Gastroesophageal sphincter (tissue), 4 donors: ENCODE results near the gene SMARCA5. TPM values are rescaled to one million over a fixed set of nuclear protein-coding genes. Genes with fewer than 3 reads are reported as not detected.

ENCODE experiments used
- ATAC-seq: fragments of 150-250 bp; one replicate; pipeline ENCODE4 v1.9.1; 2016; ENCODE audit warnings: mild to moderate bottlenecking, moderate library complexity
- H3K27ac ChIP-seq, 4 donors: fragments of 200-600 bp; sonication (generic) in 3 of 4; 1 replicate in 3 of 4; 2 replicates in 1 of 4; pipeline ENCODE4 v1.5.1; 2016 to 2019
- H3K27me3 ChIP-seq: fragments of 200-600 bp; sonication (generic); one replicate; pipeline ENCODE4 v1.5.1; 2019
- H3K36me3 ChIP-seq, 2 donors: fragments of 200-600 bp; sonication (generic); one replicate each; pipeline ENCODE4 v1.5.1; 2019; ENCODE audit warnings: control low read depth in 1 of 2
- H3K4me1 ChIP-seq, 3 donors: fragments of 200-600 bp; sonication (generic); 1 replicate in 2 of 3; 2 replicates in 1 of 3; pipeline ENCODE4 v1.5.1; 2016 to 2019; ENCODE audit warnings: control low read depth in 2 of 3
- H3K4me3 ChIP-seq, 2 donors: fragments of 200-600 bp; sonication (generic); one replicate each; pipeline ENCODE4 v1.5.1; 2019; ENCODE audit warnings: mild to moderate bottlenecking in 1 of 2, moderate library complexity in 1 of 2
- H3K9me3 ChIP-seq, 3 donors: fragments of 200-600 bp; sonication (generic); one replicate each; pipeline ENCODE4 v1.5.1; 2017 to 2019; ENCODE audit warnings: control low read depth in 2 of 3
- CTCF ChIP-seq, 4 experiments: fragments of 200-600 bp in 2 of 4; fragments of 450-650 bp in 2 of 4; sonication (generic) in 1 of 4; IDR thresholded peaks; one replicate each; pipeline ENCODE4 v1.5.1; 2017 to 2019; ENCODE audit warnings: antibody characterized with exemption in 4 of 4, mild to moderate bottlenecking in 2 of 4, moderate library complexity in 2 of 4
- EP300 ChIP-seq: sonication (generic); formaldehyde crosslinking; IDR thresholded peaks from one replicate; pipeline ENCODE4 v1.6.1; 2017; ENCODE audit warnings: antibody characterized with exemption, mild to moderate bottlenecking
- POLR2A ChIP-seq, 2 donors: fragments of 450-650 bp; IDR thresholded peaks; one replicate each; pipeline ENCODE4 v1.6.1; 2017; ENCODE audit warnings: antibody characterized with exemption in 2 of 2, mild to moderate bottlenecking in 2 of 2, moderate library complexity in 1 of 2
- POLR2AphosphoS5 ChIP-seq: sonication (generic); formaldehyde crosslinking; IDR thresholded peaks from one replicate; pipeline ENCODE4 v1.6.1; 2017; ENCODE audit warnings: antibody characterized with exemption
- WGBS, 2 donors: methylation state at CpG; one replicate each; pipeline ENCODE4 v1.1.5; 2018; ENCODE audit warnings: low coverage in 1 of 2; 5-methylcytosine and 5-hydroxymethylcytosine counted together
- total RNA-seq, 4 donors: library from RNA; depleted of rRNA; stranded (reverse); fragments of >200 nt; gene quantifications; one replicate each; pipeline ENCODE4 v1.1.0, GENCODE V29; 2016

Gene SMARCA5
- total RNA-seq, 4 donors from 2014 or later = 43.2 to 52.6 (median 48.8) TPM

DNA sequence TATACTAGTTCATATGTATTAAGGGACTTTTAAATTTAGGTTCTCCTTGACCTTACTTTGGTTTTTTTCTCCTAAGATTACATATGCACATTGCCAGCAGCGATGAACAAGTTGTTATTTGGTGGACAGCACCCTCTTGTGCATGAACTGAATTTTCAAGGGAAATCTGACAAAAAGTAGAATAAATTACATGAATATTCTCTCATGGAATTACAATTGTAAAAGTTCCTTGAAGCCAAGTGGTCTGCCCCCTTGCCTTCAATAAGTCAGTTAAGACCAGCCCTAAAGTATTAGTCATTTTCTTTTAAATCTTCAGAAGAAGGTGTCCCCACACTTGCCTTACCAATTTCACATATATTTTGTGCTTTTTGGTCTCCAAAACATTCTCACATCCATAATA is 30.7 kb upstream of the SMARCA5 start:
- WGBS, 2 donors = 0% methylated on average over 1 of the region's 1 CpG
- TF ChIP-seq CTCF (IDR thresholded peaks at IDR 0.05) = peak; percentile 41 to 77 (median 72)
- no peak for TF ChIP-seq POLR2A (IDR thresholded peaks at IDR 0.05)
- TF ChIP-seq POLR2AphosphoS5 = peak; percentile 55
- TF ChIP-seq EP300 = no peak
- Histone ChIP-seq H3K9me3 (no peaks in the 10 kb centered on the region), H3K36me3 (no peaks in the 10 kb centered on the region), H3K4me1 (peaks cover 0 to 26% (median 0%) of the 10 kb centered on the region in 3 donors), H3K27ac (no peak overlapping the region), H3K4me3 (no peak overlapping the region), H3K27me3 (no peaks in the 10 kb centered on the region)
- peak; percentile 39 for ATAC-seq

- Histone ChIP-seq H3K27ac (no peak overlapping the region), H3K27me3 (no peaks in the 10 kb centered on the region), H3K4me3 (no peak overlapping the region), H3K9me3 (no peaks in the 10 kb centered on the region), H3K36me3 (no peaks in the 10 kb centered on the region), H3K4me1 (peaks cover 0 to 21% (median 0%) of the 10 kb centered on the region in 3 donors)
- no peak for ATAC-seq
- no peak for TF ChIP-seq CTCF (IDR thresholded peaks at IDR 0.05)
- TF ChIP-seq EP300 = no peak
- no peak for TF ChIP-seq POLR2AphosphoS5
- TF ChIP-seq POLR2A (IDR thresholded peaks at IDR 0.05) = no peak
- WGBS, 2 donors = 82 to 100% methylated on average over 1 of the region's 1 CpG
Observed at GRCh38 chr4:143486314-143486713, 27.2 kb upstream of the SMARCA5 start.

GRCh38 chr4:143488687-143489086 is 24.8 kb upstream of the SMARCA5 start:
- 100% methylated on average over 1 of the region's 3 CpGs; no CpG with 5 or more reads in 1 of the 2 donors for WGBS, 2 donors
- Histone ChIP-seq H3K4me1 (peaks cover 0 to 7% (median 0%) of the 10 kb centered on the region in 3 donors), H3K9me3 (no peaks in the 10 kb centered on the region), H3K36me3 (no peaks in the 10 kb centered on the region), H3K4me3 (no peak overlapping the region), H3K27me3 (no peaks in the 10 kb centered on the region), H3K27ac (no peak overlapping the region)
- no peak for TF ChIP-seq POLR2A (IDR thresholded peaks at IDR 0.05)
- TF ChIP-seq POLR2AphosphoS5 = no peak
- no peak for TF ChIP-seq CTCF (IDR thresholded peaks at IDR 0.05)
- TF ChIP-seq EP300 = no peak
- no peak for ATAC-seq

DNA sequence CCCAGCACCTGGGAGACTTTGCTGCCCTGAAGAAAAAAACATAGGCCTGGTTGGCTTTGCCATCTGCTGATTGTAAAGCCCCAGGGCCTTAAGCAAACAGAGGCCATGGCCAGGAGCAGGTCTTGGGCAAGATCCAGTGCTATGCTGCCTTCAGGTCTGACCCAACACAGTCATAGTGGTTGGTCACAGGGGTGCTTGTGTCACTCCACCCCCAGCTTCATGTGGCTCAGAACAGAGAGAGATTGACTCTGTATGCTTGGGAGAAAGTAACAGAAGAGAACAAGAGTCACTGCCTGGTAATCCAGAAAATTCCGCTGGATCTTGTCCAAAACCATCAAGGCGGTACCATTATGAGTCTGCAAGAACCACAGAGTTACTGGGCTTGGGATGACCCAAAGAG is 24.4 kb upstream of the SMARCA5 start:
- peaks cover 0 to 7% (median 0%) of the 10 kb centered on the region in 3 donors for H3K4me1 ChIP-seq
- TF ChIP-seq CTCF (IDR thresholded peaks at IDR 0.05) = no peak
- TF ChIP-seq EP300 = no peak
- TF ChIP-seq POLR2AphosphoS5 = no peak
- TF ChIP-seq POLR2A (IDR thresholded peaks at IDR 0.05) = no peak

DNA sequence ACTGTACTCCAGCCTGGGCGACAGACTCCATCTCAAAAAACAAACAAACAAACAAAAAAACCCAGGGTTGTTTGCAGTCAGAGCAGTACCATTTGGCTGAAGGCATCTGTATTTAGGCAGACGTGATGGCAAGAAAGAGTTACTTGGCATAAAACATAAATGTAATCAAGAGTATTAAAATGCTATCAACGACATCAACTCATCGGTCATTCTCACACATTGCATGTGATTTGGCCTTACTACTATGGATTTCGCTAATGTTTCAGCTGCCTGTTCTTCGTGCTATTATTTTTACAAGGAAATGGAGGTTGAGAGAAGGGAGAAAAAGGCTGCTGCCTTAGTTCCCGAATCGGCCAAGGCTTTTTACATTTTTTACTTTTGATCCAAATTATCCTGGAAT is 15.5 kb upstream of the SMARCA5 start:
- no peaks in the 10 kb centered on the region for H3K9me3 ChIP-seq
- H3K4me3 ChIP-seq = no peak overlapping the region
- ATAC-seq = no peak
- H3K36me3 ChIP-seq = no peaks in the 10 kb centered on the region
- no peak overlapping the region for H3K27ac ChIP-seq
- no peaks in the 10 kb centered on the region for H3K27me3 ChIP-seq
- no peaks in the 10 kb centered on the region for H3K4me1 ChIP-seq
- WGBS, 2 donors = 77 to 78% methylated on average over 7 to 8 of the region's 8 CpGs
- TF ChIP-seq EP300 (no peak), POLR2AphosphoS5 (no peak), POLR2A (IDR thresholded peaks at IDR 0.05) (no peak), CTCF (IDR thresholded peaks at IDR 0.05) (no peak)

More for the DNA sequence above, 24.4 kb upstream of the SMARCA5 start:
- Histone ChIP-seq H3K36me3 (no peaks in the 10 kb centered on the region), H3K27ac (no peak overlapping the region), H3K27me3 (no peaks in the 10 kb centered on the region), H3K4me3 (no peak overlapping the region), H3K9me3 (no peaks in the 10 kb centered on the region)
- ATAC-seq = no peak
- 100% methylated on average over 2 of the region's 2 CpGs; no CpG with 5 or more reads in 1 of the 2 donors for WGBS, 2 donors
